Measurements from ENCODE around the gene FANCE.

FANCE gene

GRCh38 chr6:35486005-35486925 lies 34.1 kb downstream of the FANCE start:
- peak; percentile 56 for DNase-seq

DNA sequence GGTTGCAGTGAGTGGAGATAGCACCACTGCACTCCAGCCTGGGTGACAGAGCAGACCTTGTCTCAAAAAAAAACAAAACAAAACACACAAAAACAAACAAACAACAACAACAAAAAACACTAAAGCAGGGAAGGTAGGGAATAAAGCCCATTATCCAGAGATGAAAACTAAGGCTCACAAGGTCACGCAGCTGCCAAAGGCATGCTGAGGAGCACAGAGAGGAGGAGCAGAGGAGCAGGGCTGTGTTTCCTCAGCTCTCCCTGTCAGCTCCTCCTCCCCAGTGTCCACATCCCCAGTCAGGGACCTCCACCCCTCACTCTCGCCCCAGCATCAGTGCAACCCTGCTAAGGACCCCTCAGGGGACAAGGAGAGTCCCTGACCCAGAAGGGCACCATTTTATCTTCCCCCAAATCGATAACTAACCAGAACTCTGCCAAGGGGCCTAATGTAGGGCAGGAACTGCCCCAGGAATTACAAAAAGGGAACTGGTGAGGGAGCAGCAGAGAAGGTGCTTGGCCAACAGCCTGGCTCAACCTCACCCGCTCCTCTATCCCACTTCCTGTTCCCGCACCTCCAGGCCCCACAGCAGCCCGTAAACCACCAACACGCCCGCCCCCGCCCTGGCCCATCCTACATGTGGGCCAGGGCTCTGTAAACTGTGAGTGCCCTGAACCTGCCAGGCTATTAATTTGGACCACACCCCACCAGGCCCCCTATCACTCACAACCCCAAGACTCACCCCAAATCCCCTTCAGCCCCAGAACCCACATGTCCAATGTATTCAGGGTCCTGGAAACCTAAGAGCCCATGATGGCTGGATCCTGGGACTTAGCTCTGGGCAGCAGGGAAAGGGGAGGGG lies 35.7 kb downstream of the FANCE start:
- peak; percentile 9 for DNase-seq

- DNase-seq = no peak
Measured at GRCh38 chr6:35488517-35488862, 36.4 kb downstream of the FANCE start.

- no peak for DNase-seq
Measured at GRCh38 chr6:35489066-35489465, 36.9 kb downstream of the FANCE start.

DNA sequence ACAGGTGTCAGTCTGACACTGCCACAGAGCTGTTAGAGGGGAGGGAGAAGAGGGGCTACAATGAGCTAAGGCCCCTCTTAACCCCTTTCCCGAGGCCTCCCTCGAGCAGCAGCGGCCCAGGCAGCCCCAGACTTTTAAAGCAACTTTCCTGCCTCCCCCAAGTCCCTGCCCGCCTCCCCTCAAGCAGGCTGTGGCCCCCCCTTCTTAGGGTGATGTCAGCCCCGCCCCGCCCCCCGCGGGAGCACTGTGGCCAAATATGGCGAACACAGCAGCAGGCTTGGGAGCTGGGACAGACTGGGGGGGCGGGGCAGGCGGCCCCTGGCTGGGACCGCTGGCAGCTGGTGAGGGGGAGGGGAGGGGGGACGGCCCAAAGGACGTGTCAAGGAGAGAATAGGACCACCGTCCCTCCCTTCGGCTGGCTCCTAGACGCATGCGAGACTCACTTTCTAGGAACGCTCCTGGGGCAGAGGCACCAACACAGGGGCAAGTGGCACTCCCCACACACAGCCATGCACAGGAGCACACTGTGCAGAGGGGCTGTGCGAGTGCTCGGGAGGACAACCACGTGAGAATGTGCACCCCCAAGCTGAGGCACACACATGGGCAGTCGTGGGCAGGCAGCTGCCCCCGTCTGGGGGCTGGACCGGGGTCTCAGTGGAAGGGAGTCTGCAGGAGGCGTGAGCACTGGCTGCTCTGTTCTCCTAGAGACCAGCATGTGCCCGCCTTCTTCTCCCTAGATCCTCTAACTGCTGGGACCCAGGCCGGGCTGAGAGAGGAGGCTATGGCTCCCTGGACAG lies 38.1 kb downstream of the FANCE start:
- DNase-seq = no peak

DNA sequence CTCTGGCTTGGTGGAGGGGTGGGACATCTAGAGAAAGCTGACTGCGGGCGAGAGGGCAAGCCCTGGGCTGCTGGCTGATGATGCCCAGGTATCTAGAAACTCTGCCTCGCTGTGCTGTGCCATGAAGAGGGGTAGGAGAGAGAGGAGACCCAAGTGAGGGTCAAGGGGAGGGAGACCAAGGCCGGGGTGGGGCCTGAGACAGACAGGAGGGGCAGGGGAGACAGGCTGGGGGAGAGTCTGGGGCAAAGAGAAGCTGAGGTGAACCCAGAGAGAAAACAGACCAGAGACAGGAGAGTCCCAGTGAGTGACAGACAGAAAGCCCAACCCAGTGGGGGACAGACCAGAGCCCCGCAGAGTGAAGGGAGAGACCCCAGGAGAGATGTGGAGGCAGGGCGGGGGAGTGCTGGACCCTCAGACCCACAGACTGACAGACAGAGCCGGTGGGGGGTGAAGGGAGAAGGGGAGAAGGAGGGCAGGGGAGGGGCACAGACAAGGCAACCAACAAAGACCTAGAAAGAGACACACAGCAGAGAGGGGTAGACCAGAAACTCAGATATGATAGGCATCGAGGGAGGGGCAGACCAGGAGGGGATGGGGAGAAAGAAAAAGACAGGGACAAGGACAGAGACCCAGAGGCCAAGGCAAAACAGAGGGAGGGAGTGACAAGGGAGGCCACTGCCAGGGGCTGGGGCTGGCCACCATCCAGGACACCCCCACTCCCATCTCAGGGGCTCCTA lies 38.9 kb downstream of the FANCE start:
- no peak for DNase-seq

- DNase-seq = no peak
Measured at GRCh38 chr6:35491558-35492257, 39.6 kb downstream of the FANCE start.

DNA sequence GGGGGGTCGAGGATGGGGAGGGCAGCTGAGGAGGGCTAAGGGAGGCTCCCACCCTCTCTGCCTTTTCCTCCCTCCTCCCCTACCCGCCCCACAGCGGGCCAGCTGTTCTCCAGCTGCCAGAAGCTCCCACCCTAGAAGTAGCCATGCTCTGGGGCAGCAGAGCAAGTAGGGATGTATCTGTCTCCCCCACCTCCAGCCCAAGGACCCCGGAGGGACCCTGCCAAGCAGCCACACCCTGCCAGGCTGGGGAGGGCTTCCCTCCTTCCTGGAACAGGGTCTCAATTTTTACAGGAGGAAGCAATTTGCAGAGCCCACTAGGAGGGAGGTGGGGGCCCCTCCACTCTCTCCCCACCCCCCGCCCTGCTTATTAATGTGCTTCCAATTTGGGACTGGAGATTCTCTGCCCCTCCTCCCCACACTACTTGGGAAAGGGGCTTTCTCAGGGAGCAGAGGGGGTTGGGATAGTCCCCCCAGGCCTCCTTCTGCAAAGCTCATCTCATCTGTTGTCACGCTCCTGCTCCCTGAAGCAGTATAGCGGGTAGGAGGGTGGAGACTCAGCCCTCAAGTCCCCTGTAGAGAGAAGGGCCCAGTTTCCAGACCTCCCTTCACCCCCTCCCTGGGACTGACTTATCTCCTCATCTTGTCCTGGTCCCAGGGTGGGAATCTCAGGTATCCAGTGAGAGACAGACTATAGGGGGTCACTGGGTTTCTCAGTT lies 40.3 kb downstream of the FANCE start:
- no peak for DNase-seq

DNA sequence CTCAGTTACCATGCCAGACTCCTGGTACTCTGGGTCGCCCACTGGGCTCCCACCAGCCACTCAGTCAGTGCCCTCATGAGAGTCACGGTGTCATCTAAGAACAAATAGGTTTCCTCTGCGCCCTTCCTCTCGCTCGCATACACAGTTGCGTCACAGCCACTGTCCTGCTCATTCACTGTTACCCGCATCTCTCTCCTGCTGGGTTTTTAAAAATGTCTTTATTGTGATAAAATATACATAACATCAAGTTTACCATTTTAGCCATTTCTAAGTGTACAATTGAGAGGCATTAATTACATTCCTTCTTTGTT lies 40.8 kb downstream of the FANCE start:
- DNase-seq = no peak

- no peak for DNase-seq
Measured at GRCh38 chr6:35493307-35493983, 41.3 kb downstream of the FANCE start.

DNA sequence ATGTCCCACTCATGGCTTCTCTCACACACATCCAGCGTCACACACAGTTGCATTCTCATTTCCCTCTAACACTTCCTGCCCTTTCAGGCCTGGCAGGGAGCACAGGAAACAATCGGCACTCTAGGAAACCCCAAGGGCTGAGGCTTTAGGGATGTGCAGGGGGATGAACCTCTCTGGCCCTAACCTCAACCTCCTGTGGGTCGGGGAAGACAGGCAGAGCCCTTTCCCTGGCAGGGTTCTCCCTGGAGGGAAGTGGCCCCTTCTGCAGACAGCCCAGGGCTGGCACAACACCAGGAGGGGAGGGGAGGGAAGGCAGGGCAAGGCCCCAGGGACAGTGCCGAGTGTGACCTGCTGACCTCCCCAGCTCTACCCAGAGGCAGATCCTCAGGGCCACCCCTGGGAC lies 42.0 kb downstream of the FANCE start:
- DNase-seq = no peak

DNA sequence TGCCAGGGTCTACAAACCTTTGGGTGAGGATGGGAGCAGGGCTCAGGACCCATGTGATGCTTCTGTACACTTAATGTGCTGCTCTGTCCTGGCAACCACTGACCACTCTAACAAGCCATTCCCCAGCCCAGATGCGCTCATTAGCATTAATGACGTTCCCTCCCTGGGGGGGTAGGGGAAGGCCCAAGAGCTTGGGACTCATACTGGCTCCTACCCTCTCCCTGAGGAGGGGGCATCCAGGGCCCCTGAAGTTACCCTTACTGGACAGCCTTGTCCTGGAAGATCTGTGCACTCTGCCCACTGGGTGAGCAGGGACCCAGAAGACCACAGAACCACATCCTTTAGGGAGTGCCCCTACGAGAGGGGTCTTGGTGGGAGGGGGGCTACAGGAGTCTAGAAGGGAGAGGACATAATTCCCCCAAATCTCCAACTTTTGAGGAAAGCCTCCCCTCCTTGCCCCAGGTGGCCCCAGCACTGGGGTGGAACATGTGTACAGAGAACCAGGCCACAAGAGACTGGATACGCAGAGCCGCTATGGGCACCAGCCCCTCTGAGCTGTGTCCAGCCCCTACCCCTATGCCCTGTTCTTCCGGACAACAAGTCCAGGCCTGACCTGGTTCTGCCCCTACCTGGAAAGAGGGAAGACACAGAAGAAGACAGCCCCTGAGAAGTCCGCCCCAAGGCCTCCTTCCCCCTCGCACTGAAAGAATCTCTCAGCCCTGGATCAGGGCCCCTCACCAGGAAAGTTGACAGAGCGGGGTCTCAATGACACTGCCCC lies 43.3 kb downstream of the FANCE start:
- DNase-seq = no peak

GRCh38 chr6:35496036-35496840 lies 44.1 kb downstream of the FANCE start:
- no peak for DNase-seq

DNA sequence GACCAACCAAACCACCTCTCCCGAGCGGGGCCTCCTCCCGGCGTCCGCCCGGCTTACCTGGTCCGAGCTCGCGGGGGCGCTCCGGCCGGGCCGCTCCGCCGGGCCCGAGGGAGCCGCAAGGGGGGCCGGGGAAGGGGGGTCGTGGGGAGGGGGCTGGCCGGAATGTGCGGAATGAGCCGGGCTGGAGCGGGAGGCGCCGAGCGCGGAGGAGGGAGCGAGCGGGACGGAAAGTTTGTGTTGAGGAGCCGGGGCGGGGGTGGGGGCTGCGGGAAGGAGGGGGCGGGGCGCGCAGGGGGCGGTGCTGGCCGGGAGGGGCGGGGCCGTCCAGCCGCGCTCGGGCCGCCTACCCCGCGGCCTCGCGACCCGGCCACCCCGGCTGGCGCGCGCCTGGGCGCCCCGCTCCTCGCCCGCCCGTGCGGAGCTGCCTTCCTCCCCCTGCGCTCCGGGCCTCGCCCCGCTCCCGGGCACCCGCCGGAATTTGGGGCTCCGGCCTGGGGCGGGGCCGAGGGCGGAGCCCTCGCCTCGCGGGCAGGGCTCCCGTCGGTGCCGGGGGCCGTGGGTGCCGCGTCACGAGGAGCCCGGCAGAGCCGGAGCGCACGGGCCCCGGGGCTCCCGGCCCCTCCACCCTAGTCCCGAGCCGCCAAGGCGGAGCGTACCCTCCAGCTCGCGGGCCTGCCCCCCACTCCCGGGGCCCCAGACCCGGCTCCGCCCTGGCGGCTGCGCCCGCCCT lies 44.9 kb downstream of the FANCE start, which contains the start of gene TEAD3:
Gene TEAD3, minus strand, starts transcription at position 239 of the 730 bp plus-strand sequence.
- DNase-seq = peak; percentile 31

DNA sequence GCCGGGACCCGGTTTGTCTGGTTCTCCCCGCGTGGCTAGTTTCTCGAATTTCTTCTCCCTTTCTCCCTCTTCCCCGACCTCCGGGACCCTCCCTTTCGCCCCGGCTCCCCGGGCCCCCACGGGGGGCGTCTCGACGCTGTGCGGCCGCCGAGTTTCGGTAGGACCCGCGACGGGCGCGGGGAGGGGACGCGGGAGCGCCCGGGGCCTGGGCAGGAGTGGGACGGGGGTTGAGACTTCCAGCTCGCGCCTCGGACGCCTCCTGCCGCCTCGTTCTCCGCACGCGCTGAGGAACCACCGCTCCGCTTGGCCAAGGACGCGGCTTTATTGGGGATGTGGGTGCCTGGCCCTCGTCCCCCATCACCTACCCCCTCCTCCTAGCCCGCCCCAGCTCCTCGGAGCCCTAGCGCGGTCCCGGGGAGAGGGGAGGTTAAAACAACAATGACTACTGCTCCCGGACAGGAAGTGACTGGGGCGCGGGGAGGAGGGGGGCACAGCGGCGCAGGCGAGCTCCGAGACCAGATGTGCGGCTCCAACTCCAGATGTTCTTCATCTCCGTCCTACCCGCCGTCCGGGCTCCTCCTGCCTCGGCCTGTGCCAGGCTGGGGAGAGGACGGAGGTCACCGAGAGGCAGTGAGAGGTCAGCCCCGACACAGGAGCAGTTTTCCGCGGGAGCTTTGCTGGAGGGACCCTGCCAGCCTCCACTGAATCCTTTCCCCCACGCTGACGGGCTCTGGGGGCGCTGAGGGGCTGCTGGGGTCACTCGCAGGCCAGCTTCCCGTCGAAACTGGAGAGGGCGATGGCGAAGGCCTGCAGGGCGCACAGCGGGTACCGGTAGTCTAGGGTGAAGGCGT lies 45.7 kb downstream of the FANCE start:
- no peak for DNase-seq

GRCh38 chr6:35498422-35499067 lies 46.4 kb downstream of the FANCE start:
- DNase-seq = no peak

- DNase-seq = no peak
Measured at GRCh38 chr6:35499372-35499771, 47.2 kb downstream of the FANCE start.
